Testis (tissue), 2 donors: ENCODE results near the gene STX18.

Source experiments
- CTCF ChIP-seq, 3 experiments: fragments of 450-650 bp in 2 of 3; fragments of 200-600 bp in 1 of 3; sonication (generic) in 1 of 3; IDR thresholded peaks; one replicate each; pipeline ENCODE4 v1.5.1; 2016 to 2019; ENCODE audit warnings: antibody characterized with exemption in 3 of 3, mild to moderate bottlenecking in 2 of 3, moderate library complexity in 1 of 3
- POLR2A ChIP-seq: fragments of 450-650 bp; IDR thresholded peaks from one replicate; pipeline ENCODE4 v1.6.1; 2017; ENCODE audit warnings: antibody characterized with exemption, mild to moderate bottlenecking, moderate library complexity

DNA sequence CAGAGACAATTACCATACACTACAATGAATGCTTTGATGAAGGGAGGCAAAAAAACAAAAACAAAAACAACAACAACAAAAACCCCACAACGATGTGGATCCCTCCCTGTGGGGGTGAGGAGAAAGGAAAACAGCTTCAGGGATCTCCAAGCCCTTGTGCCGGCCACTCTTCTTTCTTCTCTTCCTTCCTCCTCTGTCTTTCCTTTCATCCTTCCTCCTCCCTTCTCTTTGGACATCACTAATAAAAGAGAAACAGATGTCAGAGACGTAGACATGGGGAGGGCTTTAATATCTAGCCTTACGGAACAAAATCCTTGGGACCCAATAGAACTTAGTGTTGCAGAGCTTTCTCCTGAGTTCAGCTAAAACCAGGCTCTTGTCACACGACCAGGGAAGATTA lies 18.8 kb upstream of the STX18 start:
- TF ChIP-seq CTCF (IDR thresholded peaks at IDR 0.05) = no peak
- no peak for TF ChIP-seq POLR2A
